ENCODE measurements around the gene GDI2.

DNA sequence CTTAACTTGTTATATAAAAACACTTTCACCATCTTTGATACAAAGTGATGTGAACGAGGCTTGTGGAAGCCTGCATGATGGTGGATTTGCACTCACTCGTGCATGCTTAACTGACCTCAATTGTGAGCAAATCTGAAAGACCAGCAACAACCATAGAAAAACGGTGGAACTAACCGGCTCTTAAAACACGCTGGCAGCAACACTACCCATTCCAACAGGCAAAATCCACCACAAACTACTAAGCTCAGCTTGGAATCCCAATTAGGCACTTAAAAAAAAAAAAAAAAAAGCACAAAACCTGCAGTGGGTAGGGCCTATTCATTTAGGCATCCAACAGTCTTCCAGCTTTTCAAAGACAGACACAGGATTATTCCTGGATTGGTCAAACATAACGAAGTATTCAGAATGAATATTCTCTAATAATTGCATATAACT is 1.8 kb downstream of the GDI2 start:
- TF ChIP-seq, protein P1, sequence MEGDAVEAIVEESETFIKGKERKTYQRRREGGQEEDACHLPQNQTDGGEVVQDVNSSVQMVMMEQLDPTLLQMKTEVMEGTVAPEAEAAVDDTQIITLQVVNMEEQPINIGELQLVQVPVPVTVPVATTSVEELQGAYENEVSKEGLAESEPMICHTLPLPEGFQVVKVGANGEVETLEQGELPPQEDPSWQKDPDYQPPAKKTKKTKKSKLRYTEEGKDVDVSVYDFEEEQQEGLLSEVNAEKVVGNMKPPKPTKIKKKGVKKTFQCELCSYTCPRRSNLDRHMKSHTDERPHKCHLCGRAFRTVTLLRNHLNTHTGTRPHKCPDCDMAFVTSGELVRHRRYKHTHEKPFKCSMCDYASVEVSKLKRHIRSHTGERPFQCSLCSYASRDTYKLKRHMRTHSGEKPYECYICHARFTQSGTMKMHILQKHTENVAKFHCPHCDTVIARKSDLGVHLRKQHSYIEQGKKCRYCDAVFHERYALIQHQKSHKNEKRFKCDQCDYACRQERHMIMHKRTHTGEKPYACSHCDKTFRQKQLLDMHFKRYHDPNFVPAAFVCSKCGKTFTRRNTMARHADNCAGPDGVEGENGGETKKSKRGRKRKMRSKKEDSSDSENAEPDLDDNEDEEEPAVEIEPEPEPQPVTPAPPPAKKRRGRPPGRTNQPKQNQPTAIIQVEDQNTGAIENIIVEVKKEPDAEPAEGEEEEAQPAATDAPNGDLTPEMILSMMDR (IDR thresholded peaks at IDR 0.05), result no peak
- TF ChIP-seq POLR2AphosphoS5 (IDR thresholded peaks at IDR 0.05), result no peak

Data from prostate gland (tissue), 2 donors.